Stimulated activated CD8-positive, alpha-beta memory T cell treated with anti-CD3 and anti-CD28 coated beads, Interleukin-7, amount 100 ng/mL, for 48 hours (primary cell): ENCODE data around the gene DNAJC4.

Source experiments
- DNase-seq, 2 donors: peaks; one replicate each; pipeline ENCODE4 v3.0.0-alpha.2; 2020; ENCODE audit warnings: low read depth in 1 of 2; ENCODE audit errors: extremely low read depth in 1 of 2

The DNAJC4 gene

DNA sequence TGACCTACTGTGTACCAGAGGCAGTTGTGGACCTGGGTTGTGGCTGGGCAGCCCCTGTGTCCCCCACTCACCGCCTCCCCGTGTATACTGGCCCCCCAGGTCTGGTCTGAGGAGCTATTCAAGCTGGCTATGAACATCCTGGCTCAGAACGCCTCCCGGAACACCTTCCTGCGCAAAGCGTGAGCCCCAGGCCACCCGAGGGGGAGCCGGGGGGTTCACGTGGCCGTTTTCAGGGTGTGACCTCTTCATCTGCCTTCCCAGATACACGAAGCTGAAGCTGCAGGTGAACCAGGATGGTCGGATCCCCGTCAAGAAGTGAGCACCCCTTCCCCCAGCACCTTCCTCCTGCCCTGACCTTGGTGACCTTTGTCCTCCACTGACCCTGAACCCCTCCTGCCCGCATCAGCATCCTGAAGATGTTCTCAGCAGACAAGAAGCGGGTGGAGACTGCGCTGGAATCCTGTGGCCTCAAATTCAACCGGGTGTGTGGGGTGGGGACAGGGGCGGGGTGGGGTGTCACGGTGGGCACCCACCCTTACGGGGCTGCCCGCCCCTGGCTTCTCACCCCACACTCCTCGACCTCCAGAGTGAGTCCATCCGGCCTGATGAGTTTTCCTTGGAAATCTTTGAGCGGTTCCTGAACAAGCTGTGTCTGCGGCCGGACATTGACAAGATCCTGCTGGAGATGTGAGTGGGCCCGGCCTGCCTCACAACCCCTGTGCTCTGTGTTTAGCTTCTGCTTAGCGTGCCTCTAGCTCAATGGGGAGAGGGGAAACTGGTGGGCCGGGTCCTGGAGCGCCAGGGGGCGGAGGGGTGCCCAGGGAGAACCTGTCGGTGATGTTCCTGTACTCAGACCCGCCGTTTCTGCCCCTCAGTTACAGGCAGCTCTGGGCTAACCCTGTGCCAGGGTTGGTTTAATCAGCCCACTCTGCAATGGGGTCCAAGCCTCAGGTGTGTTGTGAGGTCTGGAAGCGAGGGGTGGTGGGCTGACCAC is 25.1 kb downstream of the DNAJC4 start:
- DNase-seq: no peak

DNA sequence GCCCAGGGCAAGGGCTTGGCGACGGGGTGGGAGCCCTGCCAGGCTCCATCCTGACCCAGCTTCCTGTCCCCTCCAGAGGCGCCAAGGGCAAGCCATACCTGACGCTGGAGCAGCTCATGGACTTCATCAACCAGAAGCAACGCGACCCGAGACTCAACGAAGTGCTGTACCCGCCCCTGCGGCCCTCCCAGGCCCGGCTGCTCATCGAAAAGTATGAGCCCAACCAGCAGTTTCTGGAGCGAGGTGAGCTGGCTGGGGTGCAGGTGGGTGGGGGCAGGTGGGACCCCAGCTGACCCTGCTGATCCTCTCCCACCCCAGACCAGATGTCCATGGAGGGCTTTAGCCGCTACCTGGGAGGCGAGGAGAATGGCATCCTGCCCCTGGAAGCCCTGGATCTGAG is 26.0 kb downstream of the DNAJC4 start:
- no peak for DNase-seq

DNA sequence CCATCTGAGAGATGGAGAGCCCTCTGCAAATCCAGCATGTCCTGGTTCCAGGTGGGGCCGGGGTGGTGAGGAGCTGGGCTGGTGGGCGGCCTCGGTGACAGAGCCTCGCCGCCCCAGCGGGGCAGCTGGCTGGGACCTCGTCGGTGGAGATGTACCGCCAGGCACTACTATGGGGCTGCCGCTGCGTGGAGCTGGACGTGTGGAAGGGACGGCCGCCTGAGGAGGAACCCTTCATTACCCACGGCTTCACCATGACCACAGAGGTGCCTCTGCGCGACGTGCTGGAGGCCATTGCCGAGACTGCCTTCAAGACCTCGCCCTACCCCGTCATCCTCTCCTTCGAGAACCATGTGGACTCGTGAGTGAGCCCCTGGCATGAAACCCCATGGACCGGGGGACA is 28.0 kb downstream of the DNAJC4 start:
- no peak for DNase-seq

- DNase-seq: no peak
Measured at GRCh38 chr11:64258946-64259532, 28.7 kb downstream of the DNAJC4 start.

DNA sequence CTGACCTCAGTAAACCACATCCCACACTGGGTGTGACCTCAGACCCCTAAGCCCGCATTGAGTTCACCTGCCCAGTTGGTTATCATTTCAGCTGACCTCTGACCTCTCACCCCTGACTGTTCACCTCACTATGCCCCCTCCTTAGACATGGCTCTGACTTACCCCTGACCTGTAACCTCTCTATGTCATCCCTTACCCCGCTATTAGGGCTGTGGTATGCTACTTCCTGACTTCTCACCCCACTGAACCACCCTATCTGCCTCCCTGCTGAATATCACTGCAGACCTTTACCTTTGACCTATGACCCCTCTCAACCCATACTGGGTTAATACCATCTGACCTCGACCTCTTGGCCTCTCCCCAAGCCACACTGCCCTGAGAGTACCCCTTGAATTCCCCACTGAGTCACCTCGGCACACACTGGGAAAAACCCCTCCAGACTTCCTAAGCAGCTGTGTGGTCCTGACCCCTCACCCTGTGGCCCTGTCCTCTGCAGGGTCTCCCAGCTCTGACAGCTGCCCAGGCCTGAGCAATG is 29.3 kb downstream of the DNAJC4 start:
- no peak for DNase-seq

DNA sequence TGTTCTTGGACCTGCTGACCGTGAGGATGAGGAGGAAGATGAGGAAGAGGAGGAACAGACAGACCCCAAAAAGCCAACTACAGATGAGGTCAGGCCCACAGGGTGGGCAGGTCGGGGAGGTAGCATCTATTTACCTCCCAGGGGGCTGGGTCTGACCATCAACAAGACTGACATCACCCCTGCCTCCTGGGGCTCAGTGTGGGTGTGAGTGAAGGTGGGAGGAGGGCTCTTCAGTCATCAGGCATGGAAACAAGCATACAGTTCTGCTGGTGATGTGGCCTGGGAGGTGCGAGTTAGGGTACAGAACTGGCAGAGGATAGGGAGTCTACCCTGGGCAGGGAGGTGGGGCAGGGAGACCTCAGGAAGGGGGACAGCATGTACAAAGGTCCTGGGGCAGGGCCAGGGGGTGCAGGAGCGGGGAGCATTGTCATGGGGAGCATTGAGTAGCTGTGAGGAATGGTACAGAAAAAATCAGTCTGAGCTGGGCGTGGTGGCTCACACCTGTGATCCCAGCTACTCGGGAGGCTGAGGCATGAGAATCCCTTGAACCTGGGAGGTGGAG is 29.9 kb downstream of the DNAJC4 start:
- DNase-seq: no peak

GRCh38 chr11:64261556-64262080 is 31.3 kb downstream of the DNAJC4 start:
- no peak for DNase-seq

DNA sequence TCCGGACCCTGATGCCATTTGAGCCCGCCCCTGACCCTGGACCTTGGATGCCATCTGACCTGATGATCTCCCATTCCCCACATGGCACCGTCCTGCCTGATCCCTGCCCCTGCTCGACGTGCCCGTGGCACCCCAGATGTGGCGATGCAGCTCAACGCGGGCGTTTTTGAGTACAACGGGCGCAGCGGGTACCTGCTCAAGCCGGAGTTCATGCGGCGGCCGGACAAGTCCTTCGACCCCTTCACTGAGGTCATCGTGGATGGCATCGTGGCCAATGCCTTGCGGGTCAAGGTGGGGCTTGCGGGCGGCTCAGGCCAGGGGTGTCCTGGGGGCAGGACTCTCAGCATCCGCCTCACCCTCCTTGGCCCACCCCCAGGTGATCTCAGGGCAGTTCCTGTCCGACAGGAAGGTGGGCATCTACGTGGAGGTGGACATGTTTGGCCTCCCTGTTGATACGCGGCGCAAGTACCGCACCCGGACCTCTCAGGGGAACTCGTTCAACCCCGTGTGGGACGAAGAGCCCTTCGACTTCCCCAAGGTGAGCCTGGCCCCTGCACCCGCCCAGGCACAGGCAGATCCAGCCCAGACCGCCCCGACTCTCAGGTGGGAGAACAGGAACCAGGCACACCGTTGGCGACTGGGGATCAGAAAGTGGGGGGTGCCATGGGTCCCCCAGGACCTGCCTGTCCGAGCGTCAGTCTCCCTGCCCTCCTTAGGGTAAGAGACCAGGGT is 32.1 kb downstream of the DNAJC4 start:
- DNase-seq: no peak

DNA sequence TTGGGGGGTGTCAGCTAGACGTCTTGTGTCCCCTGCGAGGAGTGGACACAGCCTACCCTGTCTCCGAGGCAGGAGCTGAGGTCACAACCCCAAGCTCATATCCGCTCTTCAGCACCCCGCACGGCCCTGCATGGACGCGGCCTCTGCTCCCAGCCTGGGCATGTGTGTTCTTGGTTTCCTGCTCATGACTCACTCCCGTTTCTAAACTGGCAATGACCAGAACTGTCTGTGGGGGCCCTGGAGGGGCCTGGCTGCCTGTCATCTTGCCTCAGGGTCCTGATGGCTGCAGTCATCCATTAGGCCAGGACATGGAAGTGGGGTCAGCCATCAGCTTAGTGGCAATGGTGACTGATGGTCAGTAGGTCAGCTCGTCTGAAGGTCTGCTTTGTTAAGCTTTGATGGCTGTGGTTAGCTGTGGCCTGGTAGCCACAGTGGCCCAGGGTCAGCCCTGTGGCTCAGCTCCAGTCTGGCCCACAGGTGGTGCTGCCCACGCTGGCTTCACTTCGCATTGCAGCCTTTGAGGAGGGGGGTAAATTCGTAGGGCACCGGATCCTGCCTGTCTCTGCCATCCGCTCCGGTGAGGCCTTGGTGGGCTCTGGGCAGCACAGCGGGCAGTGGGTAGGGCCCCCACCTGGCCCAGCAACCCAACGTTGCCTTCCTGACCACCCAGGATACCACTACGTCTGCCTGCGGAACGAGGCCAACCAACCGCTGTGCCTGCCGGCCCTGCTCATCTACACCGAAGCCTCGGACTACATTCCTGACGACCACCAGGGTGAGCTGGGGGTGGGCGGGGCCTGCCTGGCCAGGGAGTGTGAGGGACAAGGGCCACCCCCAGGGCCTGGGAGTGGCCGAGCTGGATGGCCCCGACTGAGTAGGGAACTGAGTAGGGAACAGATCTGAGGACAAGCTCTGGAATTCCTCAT is 32.9 kb downstream of the DNAJC4 start:
- no peak for DNase-seq

DNA sequence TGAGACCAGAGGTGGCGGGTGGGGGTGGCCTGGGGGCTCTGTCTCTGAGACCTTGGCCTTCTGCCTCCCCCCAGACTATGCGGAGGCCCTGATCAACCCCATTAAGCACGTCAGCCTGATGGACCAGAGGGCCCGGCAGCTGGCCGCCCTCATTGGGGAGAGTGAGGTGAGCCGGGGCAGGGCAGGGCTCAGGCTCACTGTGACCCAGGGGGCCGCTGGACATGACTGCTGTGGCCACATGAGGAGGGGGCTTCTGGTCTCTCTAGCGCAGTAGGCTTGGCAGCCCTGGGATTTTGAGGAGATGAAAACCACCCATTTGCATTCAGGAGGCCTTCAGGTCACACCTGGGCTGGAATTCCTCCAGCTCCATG is 33.6 kb downstream of the DNAJC4 start:
- no peak for DNase-seq

DNA sequence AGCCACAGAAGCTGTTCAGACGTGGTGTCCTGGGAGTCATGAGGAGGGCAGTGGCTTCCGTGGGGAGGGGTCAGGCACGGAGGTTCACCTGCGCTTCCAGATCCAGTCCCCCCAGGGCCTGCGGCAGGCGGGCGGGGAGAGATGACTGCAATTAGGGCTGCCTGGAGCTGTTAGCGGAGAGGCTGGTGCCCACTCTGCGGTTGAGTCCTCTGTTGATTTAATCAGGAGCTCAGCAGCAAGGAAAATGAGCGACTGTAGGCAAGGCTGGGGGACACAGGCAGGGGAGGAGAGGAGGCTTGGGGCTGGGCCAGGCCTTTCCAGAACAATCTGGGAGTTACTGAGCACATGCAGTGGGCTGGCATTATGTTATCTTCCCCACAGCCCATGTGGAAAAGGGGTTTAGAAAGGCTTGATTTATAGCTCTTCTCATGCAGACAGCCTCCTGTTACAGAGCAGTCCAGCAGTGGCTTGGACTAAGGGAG is 34.1 kb downstream of the DNAJC4 start:
- DNase-seq: no peak

DNA sequence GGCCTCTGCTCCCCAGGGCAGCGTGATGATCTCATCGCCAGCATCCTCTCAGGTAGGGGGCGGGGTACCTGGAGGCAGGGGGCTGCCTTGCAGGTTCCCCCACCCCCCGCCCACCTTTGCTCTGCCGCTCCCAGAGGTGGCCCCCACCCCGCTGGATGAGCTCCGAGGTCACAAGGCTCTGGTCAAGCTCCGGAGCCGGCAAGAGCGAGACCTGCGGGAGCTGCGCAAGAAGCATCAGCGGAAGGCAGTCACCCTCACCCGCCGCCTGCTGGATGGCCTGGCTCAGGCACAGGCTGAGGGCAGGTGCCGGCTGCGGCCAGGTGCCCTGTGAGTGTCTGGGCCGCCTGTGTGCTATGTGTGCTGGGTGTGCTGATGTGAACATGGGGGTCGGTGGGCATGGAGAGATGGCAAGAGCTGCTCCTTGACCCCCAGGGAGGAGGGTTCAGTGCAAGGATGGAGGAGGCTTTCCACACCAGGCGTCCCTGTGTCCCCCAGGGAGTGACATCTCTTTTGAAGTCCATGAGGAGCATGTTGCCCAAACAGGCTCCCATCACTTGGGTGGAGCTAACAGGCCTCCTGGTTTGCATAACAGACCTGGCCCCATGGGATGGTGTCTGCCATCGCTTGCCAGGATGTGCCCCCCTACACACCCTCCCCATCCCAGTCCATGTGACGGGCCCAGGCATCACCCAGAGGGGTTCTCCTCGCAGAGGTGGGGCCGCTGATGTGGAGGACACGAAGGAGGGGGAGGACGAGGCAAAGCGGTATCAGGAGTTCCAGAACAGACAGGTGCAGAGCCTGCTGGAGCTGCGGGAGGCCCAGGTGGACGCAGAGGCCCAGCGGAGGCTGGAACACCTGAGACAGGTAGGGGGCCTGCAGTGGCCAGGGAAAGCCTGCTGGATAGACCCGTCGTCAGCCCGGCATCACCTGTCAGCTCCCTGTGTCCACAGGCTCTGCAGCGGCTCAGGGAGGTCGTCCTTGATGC is 35.1 kb downstream of the DNAJC4 start:
- DNase-seq: no peak

- no peak for DNase-seq
Measured at GRCh38 chr11:64266339-64266738, 36.0 kb downstream of the DNAJC4 start.

DNA sequence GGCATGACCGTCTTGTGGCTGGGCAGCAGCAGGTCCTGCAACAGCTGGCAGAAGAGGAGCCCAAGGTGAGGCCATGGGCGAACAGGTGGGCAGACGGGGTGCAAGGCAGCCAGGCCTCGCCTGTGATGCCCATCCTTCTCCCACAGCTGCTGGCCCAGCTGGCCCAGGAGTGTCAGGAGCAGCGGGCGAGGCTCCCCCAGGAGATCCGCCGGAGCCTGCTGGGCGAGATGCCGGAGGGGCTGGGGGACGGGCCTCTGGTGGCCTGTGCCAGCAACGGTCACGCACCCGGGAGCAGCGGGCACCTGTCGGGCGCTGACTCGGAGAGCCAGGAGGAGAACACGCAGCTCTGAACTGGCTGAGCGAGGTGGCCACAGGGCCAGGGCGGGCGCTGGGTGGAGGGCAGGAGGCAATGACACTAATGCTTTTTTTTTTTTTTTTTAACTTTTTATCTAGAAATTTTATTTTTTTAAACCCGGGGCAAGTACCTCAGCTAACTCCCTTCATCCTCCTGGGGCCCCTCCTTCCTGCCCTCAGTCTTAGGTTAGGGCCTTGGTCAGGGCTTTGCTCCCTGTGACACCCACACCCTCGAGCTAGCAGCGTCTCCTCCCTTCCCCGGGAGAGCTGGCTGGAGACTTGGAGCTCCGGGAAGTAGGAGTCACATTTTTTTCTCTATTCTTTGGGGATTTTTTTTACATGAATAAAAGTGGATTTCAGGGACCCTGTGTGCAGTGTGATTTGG is 37.0 kb downstream of the DNAJC4 start:
- DNase-seq: no peak

DNA sequence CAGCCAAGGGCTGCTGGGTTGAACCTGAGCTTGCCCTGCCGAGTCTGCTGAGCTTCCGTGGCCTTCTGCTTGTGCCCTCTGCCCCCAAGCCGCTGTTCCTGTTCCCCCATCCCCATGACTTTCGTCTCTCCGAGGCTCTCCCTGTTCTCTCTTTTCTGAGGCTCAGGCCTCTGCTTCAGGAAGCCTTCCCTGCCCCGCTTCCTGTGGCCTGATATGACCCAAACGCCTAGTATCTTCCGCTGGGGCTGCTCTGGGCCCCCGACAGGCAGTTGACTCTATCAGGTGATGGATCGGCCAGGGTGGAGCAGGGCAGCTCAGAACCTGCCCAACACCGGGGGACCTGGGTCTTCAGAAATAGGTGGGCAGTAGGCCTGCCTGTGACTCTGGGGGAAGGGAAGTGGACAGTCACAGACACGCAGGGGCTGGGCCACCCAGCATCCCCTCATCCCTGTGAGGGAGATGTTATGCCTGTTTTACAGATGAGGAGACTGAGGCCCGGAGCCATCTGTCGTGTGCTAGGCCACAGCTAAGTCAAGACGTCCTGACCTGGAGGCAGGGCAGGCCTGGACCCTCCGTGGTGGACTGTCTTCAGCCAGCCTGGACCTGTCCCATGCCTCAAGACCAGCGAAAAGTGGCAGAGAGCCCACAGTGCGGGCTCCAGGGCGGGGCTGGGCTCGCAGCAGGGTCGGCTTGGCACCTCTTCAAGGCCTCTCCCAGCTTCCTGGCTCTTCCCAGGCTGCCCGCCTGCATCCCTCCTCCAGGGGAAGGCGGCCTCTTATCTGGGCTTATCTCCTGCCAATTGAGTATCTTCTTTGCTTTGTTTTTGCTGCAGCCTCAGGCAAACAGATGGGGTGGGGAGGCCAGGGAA is 37.9 kb downstream of the DNAJC4 start:
- DNase-seq: no peak

DNA sequence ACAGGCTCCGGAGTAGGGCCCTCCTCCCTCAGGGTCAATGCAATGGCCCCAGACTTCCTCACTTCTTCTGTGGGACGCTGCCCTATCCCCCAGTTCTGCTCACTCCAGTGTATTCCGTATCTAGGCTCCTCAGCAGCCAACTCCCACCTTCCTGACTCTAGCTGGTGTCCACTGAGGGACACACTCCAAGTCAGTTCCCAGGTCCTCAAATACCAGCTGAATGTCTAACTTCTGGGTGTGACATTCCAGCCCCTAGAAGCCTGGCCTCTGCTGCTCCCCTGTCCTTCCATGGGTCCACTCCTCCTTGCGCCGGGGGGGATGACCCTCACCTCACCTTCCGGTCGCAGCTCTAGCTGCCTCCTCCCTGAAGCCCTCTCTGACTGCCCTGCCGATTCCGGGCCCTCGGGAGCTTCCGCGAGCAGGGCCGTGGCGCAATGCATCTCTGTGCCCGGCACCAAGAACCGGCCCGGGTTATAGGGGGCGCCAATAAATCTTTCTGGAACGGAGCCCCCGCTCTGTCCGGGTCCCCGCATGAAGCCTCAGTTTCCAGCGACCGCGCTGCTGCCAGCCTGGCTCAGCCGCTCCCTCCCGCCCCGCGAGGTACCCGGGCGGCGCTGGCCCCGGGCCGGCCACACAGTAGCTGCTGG is 38.7 kb downstream of the DNAJC4 start:
- DNase-seq: peak in 1 of 2 donors; percentile 14
